Upper lobe of left lung (tissue), 6 donors: Measurements from ENCODE around the gene PSMD1. TPM values are rescaled to one million over a fixed set of nuclear protein-coding genes. Genes with fewer than 3 reads are reported as not detected.

Source experiments
- ATAC-seq, 2 donors: fragments of 200-7000 bp; cut with Tn5 transposase; one replicate each; pipeline ENCODE4 v1.9.1; 2022; ENCODE audit warnings: mild to moderate bottlenecking in 2 of 2, moderate library complexity in 2 of 2; ENCODE audit not compliant: low FRiP score in 2 of 2
- DNase-seq, 2 donors: peaks; one replicate each; pipeline ENCODE4 v3.0.0-alpha.2; 2019 to 2020
- H3K27ac ChIP-seq, 4 donors: fragments of 200-600 bp; sonication (generic); one replicate each; pipeline ENCODE4 v1.5.1; 2016 to 2019
- H3K27me3 ChIP-seq, 4 donors: fragments of 200-600 bp; sonication (generic); one replicate each; pipeline ENCODE4 v1.5.1; 2017 to 2019
- H3K36me3 ChIP-seq, 4 donors: fragments of 200-600 bp; sonication (generic); one replicate each; pipeline ENCODE4 v1.5.1; 2016 to 2019
- H3K4me1 ChIP-seq, 4 donors: fragments of 200-600 bp; sonication (generic); one replicate each; pipeline ENCODE4 v1.5.1; 2018 to 2019
- H3K4me3 ChIP-seq, 4 donors: fragments of 200-600 bp; sonication (generic); one replicate each; pipeline ENCODE4 v1.5.1; 2017 to 2019; ENCODE audit warnings: mild to moderate bottlenecking in 2 of 4, moderate library complexity in 1 of 4
- H3K9me3 ChIP-seq, 4 donors: fragments of 200-600 bp; sonication (generic); one replicate each; pipeline ENCODE4 v1.5.1; 2018 to 2019
- EP300 ChIP-seq, 4 donors: sonication (generic); formaldehyde crosslinking; IDR thresholded peaks; one replicate each; pipeline ENCODE4 v1.5.1; 2017; ENCODE audit warnings: antibody characterized with exemption in 4 of 4, control low read depth in 2 of 4
- POLR2A ChIP-seq, 4 donors: fragments of 450-650 bp; IDR thresholded peaks; one replicate each; pipeline ENCODE4 v1.5.1; 2016 to 2017; ENCODE audit warnings: antibody characterized with exemption in 4 of 4, mild to moderate bottlenecking in 2 of 4
- POLR2AphosphoS5 ChIP-seq, 2 donors: sonication (generic); formaldehyde crosslinking; IDR thresholded peaks; one replicate each; pipeline ENCODE4 v1.5.1; 2017; ENCODE audit warnings: antibody characterized with exemption in 2 of 2
- WGBS, 2 donors: methylation state at CpG; one replicate each; pipeline ENCODE4 v1.1.5; 2017 to 2018; 5-methylcytosine and 5-hydroxymethylcytosine counted together
- total RNA-seq, 6 donors: library from RNA; depleted of rRNA in 4 of 6; stranded (reverse); fragments of >200 nt in 4 of 6; gene quantifications; one replicate each; pipeline versions ENCODE4 v1.1.0 to v1.2.1, GENCODE V29; 2016 to 2021
- TF ChIP-seq, protein P1 (sequence below), 6 experiments: fragments of 450-650 bp in 4 of 6; fragments of 200-600 bp in 2 of 6; sonication (generic) in 2 of 6; IDR thresholded peaks; one replicate each; pipeline ENCODE4 v1.5.1; 2016 to 2019; ENCODE audit warnings: antibody characterized with exemption in 6 of 6
- donor health status: DM: no; HTN: no; CAD: no; lungs with moderate emphysema.
- donor health status: DM: no; HTN: yes; CAD: no; lungs with severe emphysema.

Gene PSMD1
- total RNA-seq, 6 donors from 2014 or later = 24.6 to 68.1 (median 57.0) TPM

- WGBS, 2 donors = 25 to 28% methylated on average over 21 of the region's 21 CpGs
- no peak for DNase-seq
- Histone ChIP-seq H3K27me3 (peaks cover 0 to 27% (median 12%) of the 10 kb centered on the region in 4 donors), H3K36me3 (no peaks in the 10 kb centered on the region), H3K4me1 (peaks cover 4 to 15% (median 7%) of the 10 kb centered on the region in 4 donors), H3K9me3 (no peaks in the 10 kb centered on the region), H3K4me3 (peak overlapping the region in 3 of 4 donors; percentile 37 to 40 (median 40)), H3K27ac (no peak overlapping the region)
- no peak for ATAC-seq
- no peak for TF ChIP-seq EP300 (IDR thresholded peaks at IDR 0.05)
- no peak for TF ChIP-seq POLR2AphosphoS5 (IDR thresholded peaks at IDR 0.05)
- TF ChIP-seq, protein P1, sequence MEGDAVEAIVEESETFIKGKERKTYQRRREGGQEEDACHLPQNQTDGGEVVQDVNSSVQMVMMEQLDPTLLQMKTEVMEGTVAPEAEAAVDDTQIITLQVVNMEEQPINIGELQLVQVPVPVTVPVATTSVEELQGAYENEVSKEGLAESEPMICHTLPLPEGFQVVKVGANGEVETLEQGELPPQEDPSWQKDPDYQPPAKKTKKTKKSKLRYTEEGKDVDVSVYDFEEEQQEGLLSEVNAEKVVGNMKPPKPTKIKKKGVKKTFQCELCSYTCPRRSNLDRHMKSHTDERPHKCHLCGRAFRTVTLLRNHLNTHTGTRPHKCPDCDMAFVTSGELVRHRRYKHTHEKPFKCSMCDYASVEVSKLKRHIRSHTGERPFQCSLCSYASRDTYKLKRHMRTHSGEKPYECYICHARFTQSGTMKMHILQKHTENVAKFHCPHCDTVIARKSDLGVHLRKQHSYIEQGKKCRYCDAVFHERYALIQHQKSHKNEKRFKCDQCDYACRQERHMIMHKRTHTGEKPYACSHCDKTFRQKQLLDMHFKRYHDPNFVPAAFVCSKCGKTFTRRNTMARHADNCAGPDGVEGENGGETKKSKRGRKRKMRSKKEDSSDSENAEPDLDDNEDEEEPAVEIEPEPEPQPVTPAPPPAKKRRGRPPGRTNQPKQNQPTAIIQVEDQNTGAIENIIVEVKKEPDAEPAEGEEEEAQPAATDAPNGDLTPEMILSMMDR (IDR thresholded peaks at IDR 0.05) = no peak
- no peak for TF ChIP-seq POLR2A (IDR thresholded peaks at IDR 0.05)
These were observed 18.0 kb upstream of the PSMD1 start for GRCh38 chr2:231038483-231039293.

- H3K4me1 ChIP-seq = peaks cover 4 to 15% (median 7%) of the 10 kb centered on the region in 4 donors
- no peaks in the 10 kb centered on the region for H3K9me3 ChIP-seq
- H3K27ac ChIP-seq = no peak overlapping the region
- no peak overlapping the region for H3K4me3 ChIP-seq
- TF ChIP-seq, protein P1 (IDR thresholded peaks at IDR 0.05) = no peak
- no peak for TF ChIP-seq POLR2A (IDR thresholded peaks at IDR 0.05)
- TF ChIP-seq POLR2AphosphoS5 (IDR thresholded peaks at IDR 0.05) = no peak
- no peak for TF ChIP-seq EP300 (IDR thresholded peaks at IDR 0.05)
- DNase-seq (no peak), ATAC-seq (no peak)
- no peaks in the 10 kb centered on the region for H3K36me3 ChIP-seq
- WGBS, 2 donors = 73 to 74% methylated on average over 6 of the region's 6 CpGs
- peaks cover 0 to 27% (median 12%) of the 10 kb centered on the region in 4 donors for H3K27me3 ChIP-seq
These were observed 17.4 kb upstream of the PSMD1 start for GRCh38 chr2:231039294-231039664.

- ATAC-seq = no peak
- Histone ChIP-seq H3K27me3 (peaks cover 0 to 27% (median 12%) of the 10 kb centered on the region in 4 donors), H3K4me1 (peaks cover 4 to 15% (median 7%) of the 10 kb centered on the region in 4 donors), H3K36me3 (no peaks in the 10 kb centered on the region), H3K27ac (no peak overlapping the region), H3K9me3 (no peaks in the 10 kb centered on the region), H3K4me3 (no peak overlapping the region)
- TF ChIP-seq EP300 (IDR thresholded peaks at IDR 0.05) = no peak
- no peak for TF ChIP-seq POLR2A (IDR thresholded peaks at IDR 0.05)
- no peak for TF ChIP-seq POLR2AphosphoS5 (IDR thresholded peaks at IDR 0.05)
- TF ChIP-seq, protein P1 (IDR thresholded peaks at IDR 0.05) = no peak
- 62 to 70% methylated on average over 8 of the region's 8 CpGs for WGBS, 2 donors
- DNase-seq = no peak
These were observed 16.8 kb upstream of the PSMD1 start for GRCh38 chr2:231039821-231040364.

- H3K27ac ChIP-seq = no peak overlapping the region
- TF ChIP-seq, protein P1 (IDR thresholded peaks at IDR 0.05) = no peak
- TF ChIP-seq POLR2A (IDR thresholded peaks at IDR 0.05) (no peak), EP300 (IDR thresholded peaks at IDR 0.05) (no peak), POLR2AphosphoS5 (IDR thresholded peaks at IDR 0.05) (no peak)
- peaks cover 4 to 15% (median 7%) of the 10 kb centered on the region in 4 donors for H3K4me1 ChIP-seq
- H3K4me3 ChIP-seq = no peak overlapping the region
- ATAC-seq (no peak), DNase-seq (no peak)
- peaks cover 0 to 24% (median 11%) of the 10 kb centered on the region in 4 donors for H3K27me3 ChIP-seq
- no peaks in the 10 kb centered on the region for H3K9me3 ChIP-seq
- 59 to 61% methylated on average over 7 to 8 of the region's 8 CpGs for WGBS, 2 donors
- H3K36me3 ChIP-seq = no peaks in the 10 kb centered on the region
These were observed 15.5 kb upstream of the PSMD1 start for GRCh38 chr2:231041061-231041689.
